Prostate gland (tissue), 2 donors: ENCODE data around the gene TPD52L2. TPM values are rescaled to one million over a fixed set of nuclear protein-coding genes. Genes with fewer than 3 reads are reported as not detected.
A peak's percentile ranks its signal among the peaks of the same experiment; 100 is the strongest.

ENCODE experiments used
- DNase-seq: peaks from one replicate; pipeline ENCODE4 v3.0.0-alpha.2; 2019; ENCODE audit warnings: low spot score
- H3K27ac ChIP-seq, 2 donors: fragments of 200-600 bp; sonication (generic); 2 replicates each; pipeline ENCODE4 v1.5.1; 2017 to 2019
- H3K27me3 ChIP-seq: fragments of 200-600 bp; sonication (generic); replicated peaks from 2 replicates; pipeline ENCODE4 v1.5.1; 2019; ENCODE audit not compliant: insufficient read depth
- H3K36me3 ChIP-seq, 2 donors: fragments of 200-600 bp; sonication (generic); 1 replicate in 1 of 2; 2 replicates in 1 of 2; pipeline versions ENCODE4 v1.5.1 to v1.8.1; 2017 to 2019
- H3K4me1 ChIP-seq: fragments of 200-600 bp; sonication (generic); replicated peaks from 2 replicates; pipeline ENCODE4 v1.5.1; 2019
- H3K4me3 ChIP-seq, 2 donors: fragments of 200-600 bp; sonication (generic); 2 replicates each; pipeline ENCODE4 v1.5.1; 2017 to 2019
- H3K9me3 ChIP-seq: fragments of 200-600 bp; sonication (generic); 2 replicates; pipeline ENCODE4 v1.5.1; 2017
- POLR2A ChIP-seq: fragments of 450-650 bp; IDR thresholded peaks from one replicate; pipeline ENCODE4 v1.6.1; 2016; ENCODE audit warnings: antibody characterized with exemption, mild to moderate bottlenecking
- POLR2AphosphoS5 ChIP-seq: sonication (generic); formaldehyde crosslinking; IDR thresholded peaks from one replicate; pipeline ENCODE4 v1.6.1; 2017; ENCODE audit warnings: antibody characterized with exemption
- WGBS: methylation state at CpG from one replicate; pipeline ENCODE4 v1.1.5; 2018; 5-methylcytosine and 5-hydroxymethylcytosine counted together
- intact Hi-C: fragments of 100-400 bp; cut with DNase I; formaldehyde crosslinking; loops from one replicate; pipeline ENCODE4 v1.14.2; 2022
- total RNA-seq, 2 donors: library from RNA; depleted of rRNA; stranded (reverse); fragments of >200 nt; gene quantifications; one replicate each; pipeline ENCODE4 v1.1.0, GENCODE V29; 2016
- TF ChIP-seq, protein P1 (sequence below), 4 experiments: fragments of 200-600 bp in 2 of 4; fragments of 450-650 bp in 2 of 4; sonication (generic) in 2 of 4; IDR thresholded peaks; 1 replicate in 3 of 4; 2 replicates in 1 of 4; pipeline ENCODE4 v1.5.1; 2016 to 2019; ENCODE audit warnings: antibody characterized with exemption in 4 of 4, mild to moderate bottlenecking in 2 of 4, moderate library complexity in 2 of 4

Gene TPD52L2
- total RNA-seq, 2 donors from 2014 or later, result 105 to 127 TPM

DNA sequence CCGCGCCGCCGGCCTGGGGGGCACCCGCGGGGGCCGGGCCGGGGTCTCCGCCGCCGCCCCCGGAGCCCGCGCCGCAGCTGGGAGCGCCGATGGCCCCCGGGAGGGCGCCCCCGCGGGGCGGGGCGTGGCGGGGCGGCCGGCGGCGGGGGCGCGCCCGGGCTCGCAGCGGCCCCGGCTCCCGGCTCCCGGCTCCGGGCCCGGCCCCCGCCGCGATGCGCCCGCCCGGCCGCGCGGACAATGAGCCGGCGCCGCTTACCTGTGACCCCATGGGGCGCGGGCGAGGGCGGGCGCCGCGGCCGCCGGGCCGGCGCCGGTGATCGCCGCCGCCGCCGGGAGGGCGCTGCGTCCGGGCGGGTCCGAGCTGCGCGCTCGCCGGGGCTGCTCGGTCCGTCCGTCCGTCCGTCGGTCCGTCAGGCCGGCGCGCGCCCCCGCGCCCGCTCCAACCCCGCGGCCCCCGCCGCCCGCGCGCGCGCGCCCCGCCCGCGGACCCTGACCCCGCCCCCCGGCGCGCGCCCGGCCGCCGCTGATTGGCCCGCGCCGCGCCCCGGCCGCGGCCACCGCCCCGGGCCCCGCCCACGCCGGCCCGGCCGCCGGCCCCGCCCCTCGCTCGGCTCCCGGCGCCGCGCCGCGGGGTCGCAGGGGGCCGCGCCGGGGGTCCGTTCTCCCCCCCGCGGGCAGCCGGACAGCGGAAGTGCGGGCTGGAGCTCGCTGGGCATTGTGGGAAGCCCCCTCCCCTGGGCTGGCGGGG lies 34.1 kb upstream of the TPD52L2 start, which contains the start of gene ZBTB46:
ZBTB46 (minus strand) TSS at position 424 of the 748 bp plus-strand sequence. CDS start 40,507 bp downstream, outside the sequence.
- WGBS, result 1% methylated on average over 38 of the region's 147 CpGs
- TF ChIP-seq POLR2AphosphoS5 (no peak), POLR2A (no peak)
- TF ChIP-seq, protein P1, sequence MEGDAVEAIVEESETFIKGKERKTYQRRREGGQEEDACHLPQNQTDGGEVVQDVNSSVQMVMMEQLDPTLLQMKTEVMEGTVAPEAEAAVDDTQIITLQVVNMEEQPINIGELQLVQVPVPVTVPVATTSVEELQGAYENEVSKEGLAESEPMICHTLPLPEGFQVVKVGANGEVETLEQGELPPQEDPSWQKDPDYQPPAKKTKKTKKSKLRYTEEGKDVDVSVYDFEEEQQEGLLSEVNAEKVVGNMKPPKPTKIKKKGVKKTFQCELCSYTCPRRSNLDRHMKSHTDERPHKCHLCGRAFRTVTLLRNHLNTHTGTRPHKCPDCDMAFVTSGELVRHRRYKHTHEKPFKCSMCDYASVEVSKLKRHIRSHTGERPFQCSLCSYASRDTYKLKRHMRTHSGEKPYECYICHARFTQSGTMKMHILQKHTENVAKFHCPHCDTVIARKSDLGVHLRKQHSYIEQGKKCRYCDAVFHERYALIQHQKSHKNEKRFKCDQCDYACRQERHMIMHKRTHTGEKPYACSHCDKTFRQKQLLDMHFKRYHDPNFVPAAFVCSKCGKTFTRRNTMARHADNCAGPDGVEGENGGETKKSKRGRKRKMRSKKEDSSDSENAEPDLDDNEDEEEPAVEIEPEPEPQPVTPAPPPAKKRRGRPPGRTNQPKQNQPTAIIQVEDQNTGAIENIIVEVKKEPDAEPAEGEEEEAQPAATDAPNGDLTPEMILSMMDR (IDR thresholded peaks at IDR 0.05), result no peak
- no peaks in the 10 kb centered on the region for H3K4me1 ChIP-seq
- intact Hi-C loops, result no loop called here
- peak within 1 kb of the TSS; percentile 47 to 60 for H3K27ac ChIP-seq
- no peaks in the 10 kb centered on the region for H3K36me3 ChIP-seq
- H3K9me3 ChIP-seq, result no peaks in the 10 kb centered on the region
- H3K4me3 ChIP-seq, result peak within 1 kb of the TSS; percentile 65 to 72
- no peaks in the 10 kb centered on the region for H3K27me3 ChIP-seq
- peak; percentile 31 for DNase-seq

DNA sequence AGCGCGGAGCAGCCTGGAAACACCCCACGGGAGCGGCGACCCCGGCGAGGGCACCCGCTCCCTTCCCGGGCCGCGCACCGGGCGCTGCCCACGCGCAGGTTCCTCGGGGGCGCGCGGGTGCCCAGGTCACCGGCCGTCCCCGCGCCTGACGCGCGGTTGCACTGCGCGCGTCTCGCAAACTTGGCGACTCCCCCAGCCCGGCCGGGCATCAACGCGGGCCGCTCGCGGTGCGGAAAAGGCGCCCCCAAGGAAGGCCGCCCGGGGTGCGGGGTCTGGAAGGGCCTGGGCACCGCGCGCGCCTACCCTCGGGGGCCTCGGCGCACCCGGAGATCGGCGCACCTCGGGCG lies 33.5 kb upstream of the TPD52L2 start:
- DNase-seq, result no peak
- H3K9me3 ChIP-seq, result no peaks in the 10 kb centered on the region
- under 1% methylated on average over 16 of the region's 55 CpGs for WGBS
- peak overlapping the region in 1 of 2 donors; percentile 23 for H3K27ac ChIP-seq
- intact Hi-C loops, result no loop called here
- TF ChIP-seq POLR2A (no peak), POLR2AphosphoS5 (no peak)
- TF ChIP-seq, protein P1 (IDR thresholded peaks at IDR 0.05), result no peak
- H3K4me3 ChIP-seq, result peak overlapping the region; percentile 43 to 60
- no peaks in the 10 kb centered on the region for H3K27me3 ChIP-seq
- no peaks in the 10 kb centered on the region for H3K4me1 ChIP-seq
- H3K36me3 ChIP-seq, result no peaks in the 10 kb centered on the region

DNA sequence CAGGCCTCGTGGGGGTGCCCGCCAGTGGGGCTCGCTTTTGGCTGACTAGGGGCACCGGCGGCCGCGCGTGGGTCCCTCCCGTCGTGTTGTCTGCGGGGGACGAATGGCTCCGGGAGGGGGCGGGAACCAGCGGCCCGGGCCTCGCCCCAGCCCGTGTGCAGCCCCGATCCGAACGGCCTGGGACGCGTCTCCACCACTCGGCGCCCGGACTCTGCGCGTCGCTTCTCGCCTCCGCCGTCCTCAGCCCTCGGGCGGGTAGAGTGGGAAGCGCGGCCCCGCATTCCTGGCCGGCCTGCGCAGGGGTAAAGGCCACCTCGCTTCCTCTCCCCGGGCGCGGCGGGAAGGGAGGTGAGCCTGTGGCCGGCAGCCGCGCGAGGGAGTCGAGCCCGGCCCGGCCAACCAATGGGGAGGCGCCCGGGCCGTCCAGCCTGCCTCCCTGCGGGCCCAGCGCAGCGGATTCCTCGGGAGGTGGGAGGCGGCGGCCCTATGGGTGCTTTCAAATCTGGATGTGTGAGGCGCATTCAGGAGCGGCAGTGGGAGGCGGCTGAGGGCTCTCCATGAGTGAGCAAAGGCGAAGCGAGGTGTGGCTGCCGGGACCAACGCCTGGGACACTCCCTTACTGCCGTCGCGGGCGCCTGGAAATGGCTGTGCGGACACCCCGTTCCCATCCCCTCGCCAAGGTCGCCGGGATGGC lies 32.9 kb upstream of the TPD52L2 start:
- H3K36me3 ChIP-seq, result no peaks in the 10 kb centered on the region
- H3K27ac ChIP-seq, result peak overlapping the region in 1 of 2 donors; percentile 23
- intact Hi-C loops, result no loop called here
- no peaks in the 10 kb centered on the region for H3K9me3 ChIP-seq
- H3K27me3 ChIP-seq, result no peaks in the 10 kb centered on the region
- no peak for TF ChIP-seq POLR2A
- TF ChIP-seq, protein P1 (IDR thresholded peaks at IDR 0.05), result no peak
- TF ChIP-seq POLR2AphosphoS5, result no peak
- peak overlapping the region; percentile 43 to 60 for H3K4me3 ChIP-seq
- H3K4me1 ChIP-seq, result no peaks in the 10 kb centered on the region
- WGBS, result 7% methylated on average over 37 of the region's 76 CpGs
- DNase-seq, result no peak

DNA sequence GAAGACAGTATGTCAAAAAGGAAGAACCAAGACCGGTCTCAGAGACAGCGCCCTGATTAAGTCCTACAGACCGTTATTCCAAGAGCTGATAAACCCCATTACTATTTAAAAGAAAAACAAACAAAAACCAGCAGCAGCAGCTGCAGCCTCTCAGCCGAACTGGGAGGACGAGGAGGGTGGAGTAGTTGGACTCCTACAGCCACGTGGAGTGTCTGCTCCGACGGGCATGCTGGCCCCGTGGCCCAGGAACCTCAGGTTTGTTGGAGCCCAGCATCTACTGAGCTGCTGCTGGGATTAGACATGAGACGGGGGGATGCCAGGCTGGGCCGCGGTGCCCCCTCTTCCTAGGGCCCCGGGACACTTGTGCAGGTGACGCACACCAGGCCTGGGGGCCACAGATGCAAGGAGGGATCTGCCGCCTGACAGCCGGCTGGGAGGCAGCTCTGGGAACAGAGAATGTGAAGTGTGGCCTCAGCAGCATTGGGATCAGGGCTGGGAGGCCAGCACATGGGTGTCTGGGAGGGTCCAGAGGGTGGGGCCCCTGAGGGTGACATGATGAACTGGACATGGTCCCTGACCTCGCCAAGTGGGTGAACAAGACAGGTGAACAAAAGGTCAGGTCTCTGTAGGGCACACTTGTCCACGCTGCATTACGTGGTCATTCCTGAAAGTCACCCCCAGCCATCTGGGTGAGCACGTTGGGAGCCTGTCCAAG lies 31.1 kb upstream of the TPD52L2 start:
- no peaks in the 10 kb centered on the region for H3K9me3 ChIP-seq
- WGBS, result 69% methylated on average over 20 of the region's 20 CpGs
- H3K36me3 ChIP-seq, result no peaks in the 10 kb centered on the region
- no peaks in the 10 kb centered on the region for H3K4me1 ChIP-seq
- H3K27me3 ChIP-seq, result no peaks in the 10 kb centered on the region
- DNase-seq, result no peak
- peak overlapping the region in 1 of 2 donors; percentile 8 for H3K27ac ChIP-seq
- no peak overlapping the region for H3K4me3 ChIP-seq
- intact Hi-C loops, result no loop called here
- TF ChIP-seq POLR2A (no peak), POLR2AphosphoS5 (no peak)
- TF ChIP-seq, protein P1 (IDR thresholded peaks at IDR 0.05), result no peak
